SH-SY5Y (cell line): ENCODE data around the gene CXCR5.

ENCODE experiments used
- GATA2 ChIP-seq: IDR thresholded peaks from 2 replicates; pipeline ENCODE4 v1.6.1; 2011; ENCODE audit warnings: mild to moderate bottlenecking, low read depth, low read length
- GATA3 ChIP-seq: IDR thresholded peaks from 2 replicates; pipeline ENCODE4 v1.6.1; 2011; ENCODE audit warnings: low read depth, mild to moderate bottlenecking, low read length, moderate library complexity

GRCh38 chr11:118870396-118871343 is 13.0 kb upstream of the CXCR5 start:
- TF ChIP-seq GATA2 (no peak), GATA3 (no peak)
